K562 (cell line): ENCODE results near the gene STARD13.

Experiments used
- MXI1 ChIP-seq: IDR thresholded peaks from 2 replicates; pipeline ENCODE4 v1.6.1; 2011; ENCODE audit warnings: low read depth, mild to moderate bottlenecking, improper control_type of control experiment, low read length
- NRF1 ChIP-seq, 2 experiments: fragments of 450-650 bp; IDR thresholded peaks in 1 of 2; conservative IDR thresholded peaks in 1 of 2; 2 replicates each; pipeline ENCODE4 v1.6.1; 2014; ENCODE audit warnings: mild to moderate bottlenecking in 2 of 2
- POLR2G ChIP-seq: fragments of 200-400 bp; formaldehyde crosslinking; IDR thresholded peaks from 2 replicates; pipeline ENCODE4 v1.6.1; 2017; ENCODE audit warnings: low read depth, mild to moderate bottlenecking, antibody characterized with exemption, low read length, moderate library complexity
- RNF2 ChIP-seq: sonication (generic); IDR thresholded peaks from 2 replicates; pipeline ENCODE4 v1.6.1; 2016
- SP1 ChIP-seq: sonication (generic); formaldehyde crosslinking; IDR thresholded peaks from 2 replicates; pipeline ENCODE4 v1.8.1; 2022; ENCODE audit warnings: mild to moderate bottlenecking, missing genetic modification reagents
- TFAP4 ChIP-seq: sonication (generic); formaldehyde crosslinking; IDR thresholded peaks from 2 replicates; pipeline ENCODE4 v1.8.0; 2022; ENCODE audit warnings: missing genetic modification reagents, mild to moderate bottlenecking, moderate library complexity, borderline replicate concordance
- ZNF76 ChIP-seq: fragments of 250-450 bp; sonication (Bioruptor Pico); IDR thresholded peaks from 2 replicates; pipeline ENCODE4 v1.4.0; 2020; ENCODE audit warnings: mild to moderate bottlenecking, moderate library complexity, borderline replicate concordance

DNA sequence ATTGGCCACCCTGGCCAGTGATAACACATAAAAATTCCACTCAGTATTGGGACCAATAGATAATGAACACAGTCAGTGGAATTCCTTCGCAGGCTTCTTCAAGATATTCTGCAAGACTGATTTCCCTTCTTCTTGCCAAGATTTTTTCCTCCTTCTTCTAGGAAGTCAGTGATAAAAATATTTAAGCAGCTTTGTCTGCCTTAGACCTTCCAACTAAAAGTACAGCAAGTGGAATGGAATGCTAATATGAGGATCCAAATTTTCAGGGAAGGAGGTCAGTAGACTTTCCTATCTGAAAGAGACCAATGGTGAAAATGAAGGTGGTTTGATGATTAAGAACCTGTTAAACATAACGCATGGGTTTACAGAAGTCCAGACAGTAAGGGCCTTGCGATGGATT, 9.6 kb downstream of the STARD13 start:
- no peak for TF ChIP-seq SP1
- no peak for TF ChIP-seq TFAP4 (CRISPR knock-in tag)
- no peak for TF ChIP-seq RNF2
- no peak for TF ChIP-seq MXI1
- TF ChIP-seq NRF1 (conservative IDR thresholded peaks at IDR 0.05 in 1 of 2, IDR thresholded peaks at IDR 0.05 in 1 of 2) = no peak
- no peak for TF ChIP-seq ZNF76 (CRISPR knock-in tag)
- no peak for TF ChIP-seq POLR2G
